T-cell (primary cell): ENCODE results near the gene FOXA1. TPM values are rescaled to one million over a fixed set of nuclear protein-coding genes. Genes with fewer than 3 reads are reported as not detected.

Source experiments
- ATAC-seq, 4 experiments: fragments of 200-7000 bp in 3 of 4; fragments of 150-1000 bp in 1 of 4; cut with Tn5 transposase; replicated peaks in 1 of 4; 1 replicate in 3 of 4; 2 replicates in 1 of 4; pipeline ENCODE4 v1.10.0; 2021; ENCODE audit warnings: moderate library complexity in 3 of 4, mild to moderate bottlenecking in 2 of 4, moderate number of reproducible peaks in 1 of 4
- CTCF ChIA-PET, 2 donors: fragments of 300-600 bp; sonication (Branson Sonifier 250); formaldehyde crosslinking; loops; one replicate each; lab custom pipeline; 2022; ENCODE audit warnings: antibody characterized with exemption in 2 of 2; lab: Charles Lee
- POLR2A ChIA-PET, 2 donors: fragments of 300-600 bp; sonication (Branson Sonifier 250); formaldehyde crosslinking; loops; one replicate each; lab custom pipeline; 2022; ENCODE audit warnings: antibody characterized with exemption in 2 of 2; lab: Charles Lee
- DNase-seq, 35 experiments: peaks; one replicate each; pipeline versions ENCODE4 v3.0.0 to v3.0.0-alpha.2; 2013 to 2023
- H3K27ac ChIP-seq: one replicate; pipeline ENCODE4 v1.5.1; 2013; ENCODE audit warnings: low read length
- H3K27me3 ChIP-seq, 2 experiments: replicated peaks in 1 of 2; 1 replicate in 1 of 2; 2 replicates in 1 of 2; pipeline versions ENCODE4 v1.6.1 to v1.7.0; 2013; ENCODE audit warnings: low read length in 1 of 2, mixed read lengths in 1 of 2; ENCODE audit not compliant: control insufficient read depth in 2 of 2, insufficient read depth in 2 of 2; ENCODE audit errors: extremely low read depth in 1 of 2
- H3K36me3 ChIP-seq, 2 donors: 1 replicate in 1 of 2; 2 replicates in 1 of 2; pipeline versions ENCODE4 v1.6.1 to v1.7.0; 2013; ENCODE audit warnings: low read length in 1 of 2; ENCODE audit not compliant: control insufficient read depth in 2 of 2, insufficient read depth in 1 of 2; ENCODE audit errors: extremely low read depth in 1 of 2
- H3K4me1 ChIP-seq, 2 experiments: 1 replicate in 1 of 2; 2 replicates in 1 of 2; pipeline versions ENCODE4 v1.6.1 to v1.7.0; 2013; ENCODE audit warnings: low read length in 2 of 2, mixed read lengths in 1 of 2; ENCODE audit not compliant: insufficient read depth in 2 of 2, control insufficient read depth in 1 of 2; ENCODE audit errors: extremely low read depth in 1 of 2
- H3K4me3 ChIP-seq, 2 donors: 1 replicate in 1 of 2; 2 replicates in 1 of 2; pipeline versions ENCODE4 v1.5.1 to v1.7.0; 2013; ENCODE audit warnings: mild to moderate bottlenecking in 2 of 2, low read length in 1 of 2, moderate library complexity in 1 of 2; ENCODE audit not compliant: control insufficient read depth in 1 of 2; ENCODE audit errors: extremely low read depth in 1 of 2
- H3K9me3 ChIP-seq: 2 replicates; pipeline ENCODE4 v1.7.0; 2013
- H3K27ac Mint-ChIP-seq, 2 donors: one replicate each; pipeline ENCODE4 v1.8.0; 2020 to 2021; ENCODE audit warnings: mild to moderate bottlenecking in 2 of 2, mixed read lengths in 2 of 2
- H3K27me3 Mint-ChIP-seq, 2 donors: one replicate each; pipeline ENCODE4 v1.8.0; 2021 to 2022; ENCODE audit warnings: mixed read lengths in 2 of 2
- H3K36me3 Mint-ChIP-seq: one replicate; pipeline ENCODE4 v1.8.0; 2021; ENCODE audit warnings: mixed read lengths
- H3K4me1 Mint-ChIP-seq, 3 donors: one replicate each; pipeline ENCODE4 v1.8.0; 2020 to 2022; ENCODE audit warnings: mixed read lengths in 3 of 3, mild to moderate bottlenecking in 1 of 3
- H3K4me3 Mint-ChIP-seq, 3 donors: one replicate each; pipeline ENCODE4 v1.8.0; 2020 to 2022; ENCODE audit warnings: mild to moderate bottlenecking in 3 of 3, mixed read lengths in 3 of 3, moderate library complexity in 3 of 3
- H3K9me3 Mint-ChIP-seq, 3 donors: one replicate each; pipeline ENCODE4 v1.8.0; 2020 to 2022; ENCODE audit warnings: mixed read lengths in 3 of 3
- WGBS: methylation state at CpG from one replicate; pipeline ENCODE4 v1.1.5; 2013; ENCODE audit warnings: missing lambda C conversion rate; ENCODE audit not compliant: insufficient coverage; 5-methylcytosine and 5-hydroxymethylcytosine counted together
- total RNA-seq, 35 experiments: library from RNA in 6 of 35; stranded (reverse) in 6 of 35; fragments of 120-200 nt in 1 of 35; gene quantifications; one replicate each; pipeline versions ENCODE4 v1.2.1 to v1.2.4 and lab custom pipeline; 2013 to 2026

Gene FOXA1
- total RNA-seq, 5 donors from 2014 or later (not counting 1 experiment from before 2014, with no cell fraction given): 0.23 to 0.67 (median 0.57) TPM; not detected in 1

DNA sequence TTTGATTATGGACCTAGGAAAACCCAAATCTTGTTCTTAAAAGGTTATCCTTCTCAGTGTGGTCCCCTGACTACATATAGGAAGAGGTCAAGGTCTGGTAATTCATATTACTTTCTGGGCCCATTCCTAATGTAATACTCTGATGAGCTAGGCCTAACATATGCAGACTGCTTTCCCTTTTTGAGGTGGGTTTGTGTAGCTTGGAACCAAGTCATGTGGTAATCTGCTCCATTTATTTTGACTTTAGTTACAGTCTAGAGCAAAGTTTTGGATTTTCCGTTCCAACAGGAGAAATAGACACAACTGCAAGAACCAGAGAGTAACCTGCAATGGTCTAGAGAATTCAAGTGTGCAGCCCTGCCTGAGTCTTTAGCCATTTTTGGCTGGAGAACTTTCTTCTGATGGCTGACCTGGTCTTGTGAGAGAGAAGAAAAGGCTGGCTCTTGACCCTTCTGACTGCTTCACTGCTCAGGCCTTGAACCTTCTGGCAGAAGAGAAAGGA lies 22.9 kb upstream of the FOXA1 start:
- no peak for ATAC-seq
- no peak overlapping the region for H3K4me3 ChIP-seq
- peaks cover 12% of the 10 kb centered on the region for H3K9me3 ChIP-seq
- Mint-ChIP-seq H3K4me1 (no peaks in the 10 kb centered on the region), H3K36me3 (peaks cover 3% of the 10 kb centered on the region), H3K27me3 (peaks cover 11 to 19% of the 10 kb centered on the region in 2 donors), H3K9me3 (peaks cover 16 to 32% (median 30%) of the 10 kb centered on the region in 3 donors), H3K4me3 (no peak overlapping the region), H3K27ac (no peak overlapping the region)
- no peaks in the 10 kb centered on the region for H3K4me1 ChIP-seq
- POLR2A ChIA-PET: no interaction called here
- peaks cover 8% of the 10 kb centered on the region in 2 experiments for H3K27me3 ChIP-seq
- WGBS: no CpG with 5 or more reads among the region's 1 CpG
- CTCF ChIA-PET: no interaction called here
- H3K27ac ChIP-seq: no peak overlapping the region
- DNase-seq: no peak
- H3K36me3 ChIP-seq: no peaks in the 10 kb centered on the region

DNA sequence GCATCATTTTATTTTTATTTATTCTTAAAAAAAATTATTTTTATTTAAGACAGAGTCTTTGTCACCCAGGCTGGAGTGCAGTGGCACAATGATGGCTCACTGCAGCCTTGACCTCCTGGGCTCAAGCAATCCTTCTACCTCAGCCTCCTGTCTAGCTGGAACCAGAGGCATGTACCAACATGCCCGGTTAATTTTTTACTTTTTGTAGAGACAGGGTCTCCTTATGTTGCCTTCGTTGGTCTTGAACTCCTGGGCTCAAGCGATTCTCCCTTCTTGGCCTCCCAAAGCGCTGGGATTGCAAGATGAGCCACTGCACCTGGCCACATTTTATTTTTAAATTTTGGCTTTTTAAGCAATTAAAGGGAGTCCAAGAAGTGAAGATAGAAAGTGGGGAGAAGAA lies 21.8 kb upstream of the FOXA1 start:
- ChIA-PET CTCF (no interaction called here), POLR2A (no interaction called here)
- Mint-ChIP-seq H3K27me3 (peaks cover 13 to 19% of the 10 kb centered on the region in 2 donors), H3K4me1 (no peaks in the 10 kb centered on the region), H3K4me3 (no peak overlapping the region), H3K27ac (no peak overlapping the region), H3K36me3 (peaks cover 3% of the 10 kb centered on the region), H3K9me3 (peaks cover 16 to 35% (median 34%) of the 10 kb centered on the region in 3 donors)
- DNase-seq (no peak), ATAC-seq (no peak)
- H3K27ac ChIP-seq: no peak overlapping the region
- 82% methylated on average over 4 of the region's 4 CpGs for WGBS
- peaks cover 12% of the 10 kb centered on the region for H3K9me3 ChIP-seq
- no peaks in the 10 kb centered on the region for H3K36me3 ChIP-seq
- no peaks in the 10 kb centered on the region for H3K4me1 ChIP-seq
- peaks cover 0 to 4% of the 10 kb centered on the region in 2 experiments for H3K27me3 ChIP-seq
- no peak overlapping the region for H3K4me3 ChIP-seq

DNA sequence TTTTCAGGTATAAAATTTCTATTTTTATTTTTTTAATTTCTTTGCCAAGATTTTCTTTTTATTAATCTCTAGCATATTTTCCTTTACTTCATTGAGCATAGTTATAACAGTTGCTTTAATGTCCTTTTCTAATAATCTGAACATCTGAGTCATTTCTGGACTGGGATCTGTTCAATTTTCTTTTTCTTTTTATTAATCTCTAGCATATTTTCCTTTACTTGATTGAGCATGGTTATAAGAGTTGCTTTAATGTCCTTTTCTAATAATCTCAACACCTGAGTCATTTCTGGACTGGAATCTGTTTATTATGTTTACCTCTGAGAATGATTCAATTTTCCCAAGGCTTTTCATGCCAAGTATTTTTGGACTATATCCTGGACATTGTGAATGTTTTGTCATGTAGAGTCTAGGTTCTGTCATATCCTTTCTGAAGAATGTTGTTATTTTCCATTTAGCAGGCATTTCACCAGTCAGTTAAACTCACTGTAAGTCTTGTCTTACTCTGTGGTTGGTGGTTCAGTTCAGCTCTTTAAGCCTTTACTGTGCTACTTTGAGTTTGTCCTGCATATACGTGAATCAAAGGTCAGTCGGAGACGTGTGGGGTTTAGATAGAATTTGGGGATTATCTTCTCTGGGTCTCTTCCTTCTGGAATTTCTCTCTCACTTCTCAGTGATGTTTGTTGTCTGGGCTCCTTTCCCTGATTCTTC lies 20.7 kb upstream of the FOXA1 start:
- H3K9me3 Mint-ChIP-seq: peaks cover 20 to 40% (median 40%) of the 10 kb centered on the region in 3 donors
- CTCF ChIA-PET: no interaction called here

DNA sequence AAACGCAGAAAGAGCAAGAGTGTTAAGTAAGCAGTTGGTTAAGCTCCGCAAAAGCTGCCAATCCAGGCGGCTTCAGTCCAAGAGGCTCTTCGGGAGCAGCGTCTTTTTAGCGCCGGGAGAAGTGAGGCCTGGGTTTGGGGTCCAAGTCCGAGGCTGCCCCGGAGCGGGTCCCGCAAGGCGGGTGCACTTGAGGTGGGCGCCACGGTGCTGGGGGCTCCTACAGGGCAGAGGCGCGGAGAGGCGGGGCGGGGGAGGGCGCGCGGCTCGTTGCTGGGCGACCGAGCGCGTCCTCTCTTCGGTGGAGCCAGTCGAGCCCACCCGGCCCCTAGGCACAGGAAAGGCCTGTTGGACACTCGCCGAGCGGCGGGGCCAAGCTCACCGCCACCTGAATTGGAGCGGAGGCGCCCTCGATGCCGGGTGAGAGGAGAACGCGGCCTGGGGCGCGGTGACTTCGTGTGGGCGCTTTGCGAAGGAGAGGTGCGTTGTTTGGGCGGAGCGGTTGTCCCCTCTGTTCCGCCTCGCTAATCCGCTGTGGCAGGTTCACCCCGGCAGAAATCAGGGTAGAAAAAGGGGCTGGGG lies 16.0 kb upstream of the FOXA1 start:
- peaks cover 3% of the 10 kb centered on the region for H3K36me3 Mint-ChIP-seq
- POLR2A ChIA-PET: no interaction called here

More for the DNA sequence above, 20.7 kb upstream of the FOXA1 start:
- Mint-ChIP-seq H3K27ac (no peak overlapping the region), H3K36me3 (peaks cover 3% of the 10 kb centered on the region), H3K27me3 (peaks cover 18 to 19% of the 10 kb centered on the region in 2 donors), H3K4me1 (no peaks in the 10 kb centered on the region), H3K4me3 (no peak overlapping the region)
- Histone ChIP-seq H3K4me3 (no peak overlapping the region), H3K9me3 (peaks cover 12% of the 10 kb centered on the region), H3K4me1 (no peaks in the 10 kb centered on the region), H3K27me3 (peaks cover 0 to 6% of the 10 kb centered on the region in 2 experiments), H3K36me3 (no peaks in the 10 kb centered on the region), H3K27ac (no peak overlapping the region)
- DNase-seq: no peak
- WGBS: no CpG with 5 or more reads among the region's 3 CpGs
- no peak for ATAC-seq
- POLR2A ChIA-PET: no interaction called here

GRCh38 chr14:37608649-37609048 lies 13.6 kb upstream of the FOXA1 start:
- ATAC-seq (no peak), DNase-seq (no peak)
- ChIA-PET POLR2A (no interaction called here), CTCF (no interaction called here)
- Mint-ChIP-seq H3K4me1 (no peaks in the 10 kb centered on the region), H3K27me3 (peaks cover 32 to 36% of the 10 kb centered on the region in 2 donors), H3K27ac (no peak overlapping the region), H3K36me3 (no peaks in the 10 kb centered on the region), H3K9me3 (peaks cover 12 to 16% (median 14%) of the 10 kb centered on the region in 3 donors), H3K4me3 (no peak overlapping the region)
- Histone ChIP-seq H3K27ac (no peak overlapping the region), H3K4me3 (no peak overlapping the region), H3K27me3 (peaks cover 8 to 17% of the 10 kb centered on the region in 2 experiments), H3K36me3 (no peaks in the 10 kb centered on the region), H3K9me3 (no peaks in the 10 kb centered on the region), H3K4me1 (no peaks in the 10 kb centered on the region)
- no CpG with 5 or more reads among the region's 3 CpGs for WGBS

More for the DNA sequence above, 16.0 kb upstream of the FOXA1 start:
- Histone ChIP-seq H3K27me3 (peaks cover 3 to 9% of the 10 kb centered on the region in 2 experiments), H3K36me3 (no peaks in the 10 kb centered on the region), H3K9me3 (peaks cover 11% of the 10 kb centered on the region), H3K27ac (no peak overlapping the region), H3K4me3 (no peak overlapping the region), H3K4me1 (no peaks in the 10 kb centered on the region)
- DNase-seq (no peak), ATAC-seq (no peak)
- CTCF ChIA-PET: no interaction called here
- Mint-ChIP-seq H3K4me3 (no peak overlapping the region), H3K9me3 (peaks cover 18 to 33% (median 19%) of the 10 kb centered on the region in 3 donors), H3K27me3 (peaks cover 24 to 28% of the 10 kb centered on the region in 2 donors), H3K4me1 (no peaks in the 10 kb centered on the region), H3K27ac (no peak overlapping the region)
- 32% methylated on average over 52 of the region's 52 CpGs for WGBS

GRCh38 chr14:37606678-37607077 lies 11.6 kb upstream of the FOXA1 start:
- H3K9me3 Mint-ChIP-seq: peaks cover 5 to 14% (median 7%) of the 10 kb centered on the region in 3 donors
- H3K27me3 Mint-ChIP-seq: peaks cover 38 to 43% of the 10 kb centered on the region in 2 donors
- no peak overlapping the region for H3K4me3 Mint-ChIP-seq
- DNase-seq: no peak
- Histone ChIP-seq H3K9me3 (no peaks in the 10 kb centered on the region), H3K4me3 (no peak overlapping the region), H3K27ac (no peak overlapping the region), H3K36me3 (no peaks in the 10 kb centered on the region), H3K4me1 (no peaks in the 10 kb centered on the region), H3K27me3 (peaks cover 13 to 36% of the 10 kb centered on the region in 2 experiments)
- no peak overlapping the region for H3K27ac Mint-ChIP-seq
- ChIA-PET POLR2A (no interaction called here), CTCF (no interaction called here)
- ATAC-seq: no peak
- H3K4me1 Mint-ChIP-seq: no peaks in the 10 kb centered on the region
- H3K36me3 Mint-ChIP-seq: no peaks in the 10 kb centered on the region
